HL-60 (cell line): Measurements from ENCODE around the gene ETNK2.

ENCODE experiments used
- GABPA ChIP-seq: IDR thresholded peaks from 2 replicates; pipeline ENCODE4 v1.6.1; 2012; ENCODE audit warnings: low read depth
- POLR2AphosphoS5 ChIP-seq: IDR thresholded peaks from 2 replicates; pipeline ENCODE4 v1.6.1; 2012; ENCODE audit warnings: low read depth
- REST ChIP-seq: IDR thresholded peaks from 2 replicates; pipeline ENCODE4 v1.6.1; 2012; ENCODE audit warnings: low read depth; ENCODE audit not compliant: insufficient replicate concordance
- SPI1 ChIP-seq: IDR thresholded peaks from 2 replicates; pipeline ENCODE4 v1.6.1; 2012; ENCODE audit warnings: low read depth, mild to moderate bottlenecking, borderline replicate concordance
- TF ChIP-seq, protein P1 (sequence below): IDR thresholded peaks from one replicate; pipeline ENCODE4 v1.5.1; 2011; ENCODE audit warnings: low read length, control low read depth, inconsistent platforms; ENCODE audit not compliant: insufficient read depth

DNA sequence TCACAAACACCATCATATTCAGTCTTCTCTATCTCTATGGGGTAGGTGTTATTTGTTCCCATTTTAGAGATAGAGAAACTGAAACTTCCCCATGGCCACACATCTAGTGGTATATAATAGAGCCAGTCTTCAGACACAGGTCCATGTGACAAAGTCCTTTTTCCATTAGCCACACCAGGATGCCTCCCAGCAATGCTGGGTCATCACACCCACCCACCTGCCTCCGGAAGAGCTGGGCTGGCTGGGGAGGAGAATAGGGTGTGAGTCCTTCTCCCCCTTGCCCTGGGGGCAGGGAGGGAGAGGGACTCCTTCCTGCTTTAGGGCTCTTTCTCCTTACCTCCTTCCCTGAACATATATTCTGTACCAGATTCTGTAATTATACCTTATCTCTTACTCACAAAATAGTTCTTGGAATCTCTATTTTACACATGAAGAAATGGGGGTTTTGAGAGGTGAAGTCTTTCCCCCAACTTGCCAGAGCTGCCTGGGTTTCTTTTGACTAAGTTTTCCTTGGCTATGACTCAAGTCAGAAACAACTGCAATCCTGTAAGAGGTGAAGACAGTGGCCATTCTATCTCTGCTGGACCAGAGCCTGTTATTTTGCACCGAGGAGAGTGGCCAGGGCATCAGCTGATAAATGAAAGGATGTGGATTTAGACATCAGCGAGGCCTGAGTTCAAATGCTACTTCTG, 49.0 kb downstream of the ETNK2 start:
- TF ChIP-seq, protein P1, sequence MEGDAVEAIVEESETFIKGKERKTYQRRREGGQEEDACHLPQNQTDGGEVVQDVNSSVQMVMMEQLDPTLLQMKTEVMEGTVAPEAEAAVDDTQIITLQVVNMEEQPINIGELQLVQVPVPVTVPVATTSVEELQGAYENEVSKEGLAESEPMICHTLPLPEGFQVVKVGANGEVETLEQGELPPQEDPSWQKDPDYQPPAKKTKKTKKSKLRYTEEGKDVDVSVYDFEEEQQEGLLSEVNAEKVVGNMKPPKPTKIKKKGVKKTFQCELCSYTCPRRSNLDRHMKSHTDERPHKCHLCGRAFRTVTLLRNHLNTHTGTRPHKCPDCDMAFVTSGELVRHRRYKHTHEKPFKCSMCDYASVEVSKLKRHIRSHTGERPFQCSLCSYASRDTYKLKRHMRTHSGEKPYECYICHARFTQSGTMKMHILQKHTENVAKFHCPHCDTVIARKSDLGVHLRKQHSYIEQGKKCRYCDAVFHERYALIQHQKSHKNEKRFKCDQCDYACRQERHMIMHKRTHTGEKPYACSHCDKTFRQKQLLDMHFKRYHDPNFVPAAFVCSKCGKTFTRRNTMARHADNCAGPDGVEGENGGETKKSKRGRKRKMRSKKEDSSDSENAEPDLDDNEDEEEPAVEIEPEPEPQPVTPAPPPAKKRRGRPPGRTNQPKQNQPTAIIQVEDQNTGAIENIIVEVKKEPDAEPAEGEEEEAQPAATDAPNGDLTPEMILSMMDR: no peak
- TF ChIP-seq POLR2AphosphoS5 (no peak), GABPA (no peak), REST (no peak), SPI1 (no peak)
